ENCODE data around the gene CCDC149.

Gene CCDC149

GRCh38 chr4:24777536-24778463 lies 135.0 kb downstream of the CCDC149 start:
- DNase-seq (ENCODE audit: low read depth in 2 of 2), result peak in 1 of 2 experiments; percentile 10

GRCh38 chr4:24775750-24776149 lies 137.1 kb downstream of the CCDC149 start:
- DNase-seq (ENCODE audit: low read depth in 2 of 2), result peak in 1 of 2 experiments; percentile 47

- peak; percentile 78 to 83 for DNase-seq (ENCODE audit: low read depth in 2 of 2)
Measured at GRCh38 chr4:24775032-24775605, 137.7 kb downstream of the CCDC149 start.

GRCh38 chr4:24774452-24774851 lies 138.4 kb downstream of the CCDC149 start:
- DNase-seq (ENCODE audit: low read depth in 2 of 2), result no peak

- DNase-seq (ENCODE audit: low read depth in 2 of 2), result no peak
Measured at GRCh38 chr4:24772952-24773351, 139.9 kb downstream of the CCDC149 start.

- DNase-seq (ENCODE audit: low read depth in 2 of 2), result no peak
Measured at GRCh38 chr4:24772061-24772705, 140.7 kb downstream of the CCDC149 start.

- DNase-seq (ENCODE audit: low read depth in 2 of 2), result no peak
Measured at GRCh38 chr4:24771241-24771640, 141.6 kb downstream of the CCDC149 start.

- DNase-seq (ENCODE audit: low read depth in 2 of 2), result no peak
Measured at GRCh38 chr4:24770667-24771066, 142.2 kb downstream of the CCDC149 start.

- peak; percentile 74 to 81 for DNase-seq (ENCODE audit: low read depth in 2 of 2)
Measured at GRCh38 chr4:24770032-24770584, 142.7 kb downstream of the CCDC149 start.

GRCh38 chr4:24769571-24769970 lies 143.3 kb downstream of the CCDC149 start:
- no peak for DNase-seq (ENCODE audit: low read depth in 2 of 2)

GRCh38 chr4:24768604-24769003 lies 144.2 kb downstream of the CCDC149 start:
- DNase-seq (ENCODE audit: low read depth in 2 of 2), result no peak

- DNase-seq (ENCODE audit: low read depth in 2 of 2), result no peak
Measured at GRCh38 chr4:24768006-24768405, 144.8 kb downstream of the CCDC149 start.

GRCh38 chr4:24765376-24765988 lies 147.4 kb downstream of the CCDC149 start:
- peak in 1 of 2 experiments; percentile 28 for DNase-seq (ENCODE audit: low read depth in 2 of 2)

GRCh38 chr4:24764345-24764744 lies 148.5 kb downstream of the CCDC149 start:
- DNase-seq (ENCODE audit: low read depth in 2 of 2), result no peak

- DNase-seq (ENCODE audit: low read depth in 2 of 2), result peak; percentile 46 to 53
Measured at GRCh38 chr4:24763631-24764297, 149.1 kb downstream of the CCDC149 start.
